Activated T-cell treated with anti-CD3 and anti-CD28 coated beads for 4 hours (primary cell): ENCODE data around the gene BMP15.

Experiments used
- DNase-seq: peaks from one replicate; pipeline ENCODE4 v3.0.0-alpha.2; 2020

BMP15 gene

DNA sequence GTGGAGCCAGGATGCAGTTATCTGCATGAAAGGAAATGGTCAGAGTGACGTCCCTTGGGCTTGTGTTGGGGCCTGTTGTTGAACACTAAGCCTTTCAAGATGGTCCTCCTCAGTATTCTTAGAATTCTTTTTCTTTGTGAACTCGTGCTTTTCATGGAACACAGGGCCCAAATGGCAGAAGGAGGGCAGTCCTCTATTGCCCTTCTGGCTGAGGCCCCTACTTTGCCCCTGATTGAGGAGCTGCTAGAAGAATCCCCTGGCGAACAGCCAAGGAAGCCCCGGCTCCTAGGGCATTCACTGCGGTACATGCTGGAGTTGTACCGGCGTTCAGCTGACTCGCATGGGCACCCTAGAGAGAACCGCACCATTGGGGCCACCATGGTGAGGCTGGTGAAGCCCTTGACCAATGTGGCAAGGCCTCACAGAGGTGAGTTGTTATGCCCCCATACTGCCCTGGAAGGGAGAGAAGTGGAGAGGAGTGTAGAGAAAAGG lies at the start of gene BMP15:
Gene BMP15, plus strand, starts transcription at position 51 of the 492 bp plus-strand sequence. Its CDS starts 49 bp downstream, at position 100.
- no peak for DNase-seq

DNA sequence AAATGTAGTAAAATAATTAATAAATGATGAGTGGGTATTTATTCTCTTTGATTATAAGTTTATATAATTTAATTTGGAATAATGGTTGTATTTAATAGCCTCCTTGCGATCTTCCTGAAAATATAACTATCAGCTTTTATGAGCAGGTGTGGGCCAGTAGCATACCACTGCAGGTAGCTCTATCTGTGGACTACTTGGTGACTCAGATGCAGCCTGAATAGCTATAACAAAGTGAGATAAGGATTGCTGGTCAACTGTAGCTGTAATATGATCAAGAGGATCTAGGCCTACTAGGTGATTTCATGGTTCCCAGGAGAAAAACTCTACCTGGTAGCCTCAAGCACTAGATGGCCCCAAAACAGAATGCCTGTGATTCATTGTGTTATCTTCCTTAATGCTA lies 47.1 kb upstream of the BMP15 start:
- no peak for DNase-seq

DNA sequence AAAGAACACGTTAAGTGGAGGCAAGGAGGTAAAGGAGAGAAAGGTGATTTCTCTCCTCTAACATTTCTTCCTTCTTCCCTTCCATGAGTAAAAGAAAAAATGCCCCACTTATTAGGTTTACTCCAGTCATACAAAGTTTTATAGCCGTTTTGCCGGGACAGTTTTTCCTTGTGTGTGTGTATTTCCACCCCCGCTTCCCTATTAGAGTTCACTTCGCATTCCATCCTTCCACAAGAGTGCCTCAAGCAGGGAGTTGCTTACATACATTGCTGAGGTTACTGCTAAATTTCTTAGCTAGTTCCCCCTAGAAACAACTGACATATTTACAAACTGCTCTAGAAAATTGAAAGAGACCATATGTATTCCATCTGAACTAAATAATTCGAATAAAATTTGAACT lies 45.2 kb upstream of the BMP15 start:
- DNase-seq = no peak

DNA sequence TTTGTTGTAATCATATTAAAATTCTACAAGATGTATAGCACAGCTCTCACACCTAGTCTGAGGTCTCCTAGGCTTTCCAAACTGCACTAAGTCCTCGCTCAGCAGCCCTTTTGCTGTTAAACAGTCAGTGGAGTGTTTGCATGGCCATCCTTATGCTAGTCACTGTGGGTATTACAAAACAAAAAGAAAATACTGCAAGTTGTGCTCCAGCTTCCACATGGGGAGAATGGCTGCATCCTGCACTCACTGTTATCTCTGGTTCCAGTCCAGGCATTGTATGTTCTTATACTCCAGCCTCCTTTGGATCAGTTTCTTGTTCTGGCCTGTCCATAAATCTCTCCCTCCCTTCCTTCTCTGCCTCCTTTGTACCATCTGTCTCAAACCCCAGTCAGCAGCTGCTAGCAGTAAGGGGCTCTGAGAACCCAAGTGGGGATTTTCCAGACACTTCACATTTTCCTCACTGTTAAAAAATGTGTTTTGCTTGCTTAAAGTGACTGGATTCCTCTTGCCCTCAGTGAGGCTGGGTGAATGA lies 38.5 kb upstream of the BMP15 start:
- no peak for DNase-seq

DNA sequence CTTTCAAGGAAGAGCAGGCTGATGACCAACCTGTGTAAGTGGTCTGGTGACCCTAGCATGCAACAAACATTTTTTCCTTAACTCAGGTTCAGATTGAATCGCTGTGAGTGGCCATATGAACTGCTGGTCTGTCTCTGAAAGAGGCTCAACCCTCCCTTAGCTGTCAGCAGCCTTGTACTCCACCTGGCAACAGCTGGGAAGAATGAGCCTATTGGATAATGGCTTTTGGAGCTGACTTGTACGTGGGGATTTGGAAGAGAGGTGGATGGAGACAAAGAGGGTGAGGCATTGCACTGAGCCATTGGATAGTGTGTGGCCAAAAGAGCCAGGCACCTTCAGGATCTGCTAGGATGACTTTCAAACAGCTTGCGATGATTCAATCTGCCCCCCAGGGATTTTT lies 35.7 kb upstream of the BMP15 start:
- DNase-seq = no peak

DNA sequence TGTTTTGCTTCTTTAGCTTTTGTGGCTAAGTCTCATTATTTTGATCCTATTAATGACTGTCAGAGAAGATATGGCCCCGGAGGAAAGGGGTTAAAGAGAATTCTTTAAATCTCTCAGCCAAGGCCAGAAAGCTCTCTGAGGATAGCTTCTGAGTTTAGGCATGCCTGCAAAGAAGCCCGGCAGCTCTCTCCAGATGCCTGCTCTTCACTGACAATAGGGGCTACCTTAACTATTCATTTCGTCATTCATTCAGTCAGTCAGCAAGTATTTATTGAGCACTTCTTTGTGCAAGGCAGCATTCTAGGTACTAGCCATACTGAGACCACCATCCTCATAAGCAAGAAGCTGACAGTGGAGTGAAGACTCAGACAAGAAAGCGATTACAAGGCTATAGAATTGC lies 34.0 kb upstream of the BMP15 start:
- no peak for DNase-seq

DNA sequence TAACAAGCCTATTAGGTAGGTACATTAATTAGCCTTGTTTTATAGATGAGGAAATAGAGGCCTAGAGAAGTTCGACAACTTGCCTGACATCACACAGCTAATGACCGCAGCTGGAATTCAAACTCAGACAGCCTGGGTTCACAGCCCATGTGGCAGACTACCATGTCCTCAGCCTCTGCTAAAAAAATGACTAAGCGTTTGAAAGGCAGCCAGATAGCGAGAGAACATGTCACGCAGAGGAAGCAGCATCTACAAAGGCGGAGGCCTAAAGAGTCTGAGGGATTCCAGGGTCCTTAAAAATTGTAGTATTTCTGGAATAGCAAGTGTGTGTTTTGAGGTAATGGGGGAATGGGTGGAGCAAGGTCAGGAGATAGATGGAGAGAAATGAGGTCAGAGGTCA lies 33.2 kb upstream of the BMP15 start:
- no peak for DNase-seq

DNA sequence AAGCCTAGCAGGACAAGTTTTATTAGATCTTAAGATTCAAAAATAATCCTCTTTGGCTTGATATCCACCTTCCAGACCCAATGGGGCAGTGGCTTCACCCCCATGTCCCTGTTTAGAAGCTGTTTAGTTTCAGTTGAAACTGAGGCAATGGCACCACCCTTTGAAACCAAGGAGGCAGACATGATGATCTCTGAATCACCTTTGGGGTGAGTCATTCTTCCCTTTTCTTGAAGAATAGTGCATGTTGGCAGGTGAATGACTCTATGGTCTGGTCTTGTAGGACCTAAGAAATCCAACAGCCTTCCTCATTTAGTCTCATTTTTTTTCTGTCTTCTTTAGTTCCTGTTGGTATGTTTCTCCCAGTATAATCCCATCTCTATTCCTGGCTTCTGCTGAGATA lies 29.5 kb upstream of the BMP15 start:
- DNase-seq = no peak

DNA sequence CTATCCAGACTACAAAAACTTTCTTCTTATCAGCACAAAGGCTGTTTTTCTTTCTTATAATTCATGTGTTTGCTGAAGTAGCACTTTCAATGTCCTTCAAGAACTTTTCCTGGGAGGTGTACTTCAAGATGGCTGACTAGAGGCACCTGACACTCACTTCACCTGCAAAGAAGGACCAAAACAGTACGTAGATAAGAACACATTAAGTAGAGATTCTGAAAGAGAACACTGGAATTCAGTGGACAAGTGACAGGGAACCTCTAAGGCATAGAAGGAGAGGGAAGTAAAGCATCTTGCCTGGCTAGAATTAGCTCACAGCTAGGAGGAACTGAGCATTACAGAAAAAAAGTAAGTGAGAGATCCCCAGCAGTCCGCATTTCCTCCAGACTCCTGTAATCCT lies 21.7 kb upstream of the BMP15 start:
- DNase-seq = no peak

DNA sequence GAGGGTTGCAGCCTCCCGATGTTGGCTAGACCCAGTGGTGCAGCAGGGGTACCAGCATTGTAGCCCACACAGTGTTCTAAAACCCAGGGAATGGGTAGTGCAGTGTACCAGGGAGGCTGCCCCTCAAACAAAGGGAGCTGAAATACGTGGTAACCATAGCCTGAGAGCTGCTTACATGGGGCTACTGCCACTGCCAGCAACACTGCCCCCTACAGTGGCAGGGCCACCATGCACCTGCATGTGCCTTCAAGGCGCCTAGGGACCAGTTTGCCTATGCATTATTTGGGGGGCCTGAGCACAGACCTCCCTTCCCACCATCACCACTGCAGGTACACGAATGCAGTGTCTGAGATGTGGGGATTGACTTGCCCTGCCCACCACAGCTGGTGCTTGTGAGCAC lies 21.0 kb upstream of the BMP15 start:
- no peak for DNase-seq

DNA sequence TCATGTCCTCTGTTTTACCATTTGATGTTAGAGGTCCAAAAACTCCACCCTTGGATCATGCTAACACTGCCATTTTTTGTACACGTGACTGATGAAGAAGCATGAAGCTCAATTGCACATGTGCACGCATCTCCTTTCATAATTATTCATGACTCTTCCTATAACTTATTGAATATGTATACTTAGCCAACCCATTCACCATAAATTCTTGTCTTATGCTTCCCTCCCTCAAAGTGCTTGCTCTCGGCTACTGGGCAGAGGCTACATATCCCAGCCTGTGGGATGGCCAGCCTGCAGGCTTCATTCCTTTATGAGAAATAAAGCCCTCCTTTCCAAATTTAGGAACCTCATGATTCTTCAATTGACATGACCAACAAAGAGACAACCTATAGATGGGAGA lies 17.5 kb upstream of the BMP15 start:
- DNase-seq = no peak

DNA sequence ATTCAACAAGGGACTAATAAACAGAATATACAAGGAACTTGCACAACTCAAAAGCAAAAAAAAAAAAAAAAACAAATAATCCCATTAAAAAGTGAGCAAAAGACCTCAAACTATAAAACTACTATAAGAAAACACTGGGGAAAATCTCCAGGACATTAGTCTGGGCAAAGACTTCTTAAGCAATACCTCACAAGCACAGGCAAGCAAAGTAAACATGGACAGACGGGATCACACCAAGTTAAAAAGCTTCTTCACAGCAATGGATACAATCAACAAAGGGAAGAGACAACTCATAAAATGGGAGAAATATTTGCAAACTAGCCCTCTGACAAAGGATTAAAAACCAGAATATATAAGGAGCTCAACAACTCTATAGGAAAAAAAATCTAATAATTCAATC lies 17.1 kb upstream of the BMP15 start:
- no peak for DNase-seq

DNA sequence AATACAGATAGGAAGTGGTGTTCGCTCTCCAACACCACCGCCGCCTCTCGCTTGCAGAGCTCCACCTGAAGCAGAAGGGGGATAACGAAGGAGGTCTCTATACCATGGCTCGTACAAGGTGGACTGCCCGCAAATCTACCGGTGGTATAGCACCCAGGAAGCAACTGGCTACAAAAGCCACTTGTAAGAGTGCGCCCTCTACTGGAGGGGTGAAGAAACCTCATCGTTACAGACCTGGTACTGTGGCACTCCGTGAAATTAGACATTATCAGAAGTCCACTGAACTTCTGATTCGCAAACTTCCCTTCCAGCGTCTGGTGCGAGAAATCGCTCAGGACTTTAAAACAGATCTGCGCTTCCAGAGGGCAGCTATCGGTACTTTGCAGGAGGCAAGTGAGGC lies 5.2 kb upstream of the BMP15 start:
- no peak for DNase-seq

DNA sequence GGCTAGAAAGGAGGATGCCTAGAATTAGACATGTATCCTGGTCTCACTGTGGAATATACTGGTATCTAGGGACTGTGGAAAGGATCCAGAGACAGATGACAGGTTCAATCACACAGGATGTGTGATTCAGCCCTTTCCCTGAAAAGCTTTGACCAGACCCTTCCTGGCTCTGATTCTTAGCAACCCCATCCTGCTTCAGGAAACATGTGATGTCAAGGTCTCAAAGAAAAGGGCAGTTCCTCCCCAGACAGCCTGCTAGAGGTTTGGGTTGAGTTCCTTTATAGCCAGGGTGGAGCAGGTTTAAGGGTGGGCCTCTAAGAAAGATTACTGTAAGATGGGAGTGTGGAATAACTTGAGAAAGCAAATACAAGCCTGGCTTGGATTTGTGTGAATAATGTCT lies 3.0 kb downstream of the BMP15 start:
- DNase-seq = no peak

DNA sequence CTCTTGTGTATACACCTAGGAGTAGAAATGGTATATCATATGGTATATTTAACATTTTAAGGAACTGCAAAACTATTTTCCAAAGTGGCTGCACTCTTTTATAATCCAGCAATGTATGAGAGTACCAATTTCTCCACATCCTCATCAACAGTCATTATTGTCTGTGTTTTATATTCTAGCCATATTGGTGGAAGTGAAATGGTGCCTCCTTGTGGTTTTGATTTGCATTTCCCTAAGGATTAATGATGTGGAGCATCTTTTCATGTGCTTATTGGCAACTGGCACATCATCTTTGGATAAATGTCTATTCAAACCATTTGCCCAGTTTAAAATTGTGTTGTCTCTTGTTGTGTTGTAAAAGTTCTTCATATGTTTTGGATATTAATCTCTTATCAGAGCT lies 9.6 kb downstream of the BMP15 start:
- no peak for DNase-seq

DNA sequence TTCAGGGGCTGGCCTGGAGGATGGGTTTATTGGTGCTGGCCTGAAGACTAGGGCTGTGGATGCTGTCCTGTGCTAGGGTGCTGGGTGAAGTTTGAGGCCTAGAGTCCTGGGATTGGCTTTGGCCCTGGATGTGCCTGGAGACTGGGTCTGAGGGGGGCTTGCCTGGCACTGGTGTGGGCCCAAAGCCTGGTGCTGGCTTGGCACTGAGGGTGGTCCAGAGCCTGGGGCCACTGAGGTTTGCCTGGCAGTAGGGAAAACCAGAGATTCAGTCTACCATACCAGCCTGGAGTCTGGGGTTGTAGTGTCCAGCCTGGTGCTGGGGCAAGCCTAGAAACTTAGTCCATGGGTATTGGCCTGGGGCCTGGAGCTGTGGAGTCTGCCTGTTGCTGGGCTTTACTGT lies 16.6 kb downstream of the BMP15 start:
- DNase-seq = no peak

DNA sequence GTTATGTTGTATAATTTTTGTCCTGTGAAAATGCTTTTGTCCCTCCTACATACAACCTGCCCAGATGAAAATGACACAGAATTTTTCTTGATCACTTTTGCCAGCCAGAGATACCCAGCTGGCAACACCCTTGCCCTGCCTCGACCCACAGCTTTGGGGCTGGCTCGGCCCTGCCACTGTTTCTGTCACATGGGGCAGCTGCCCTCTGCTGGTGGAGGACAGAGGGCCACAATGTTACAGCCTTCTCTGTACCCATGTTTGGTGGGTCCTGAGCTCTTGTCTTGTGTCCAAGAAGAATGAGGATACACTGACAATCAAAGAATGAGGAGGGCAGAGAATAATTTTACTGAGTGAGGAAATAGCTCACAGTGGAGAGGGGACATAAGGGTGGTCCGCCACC lies 31.1 kb downstream of the BMP15 start:
- no peak for DNase-seq

DNA sequence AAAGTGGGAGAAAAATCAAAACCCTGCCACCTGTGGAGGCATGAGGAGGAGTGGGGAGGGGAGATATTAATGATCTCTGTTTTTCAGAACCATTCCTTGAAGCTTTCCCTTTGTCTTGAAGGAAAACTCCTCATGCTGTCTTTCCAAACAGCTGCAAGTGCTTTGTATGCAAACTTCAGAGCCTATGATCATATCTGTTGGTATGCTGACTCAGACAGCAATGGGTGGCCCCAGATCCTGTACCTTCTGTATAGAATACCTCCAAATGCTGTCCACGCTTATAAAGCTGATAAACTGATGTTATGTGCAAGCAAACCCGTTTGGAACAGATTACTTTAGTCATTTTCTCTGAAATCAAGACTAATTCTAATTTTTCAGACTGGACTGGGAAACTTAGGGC lies 31.9 kb downstream of the BMP15 start:
- DNase-seq = no peak

DNA sequence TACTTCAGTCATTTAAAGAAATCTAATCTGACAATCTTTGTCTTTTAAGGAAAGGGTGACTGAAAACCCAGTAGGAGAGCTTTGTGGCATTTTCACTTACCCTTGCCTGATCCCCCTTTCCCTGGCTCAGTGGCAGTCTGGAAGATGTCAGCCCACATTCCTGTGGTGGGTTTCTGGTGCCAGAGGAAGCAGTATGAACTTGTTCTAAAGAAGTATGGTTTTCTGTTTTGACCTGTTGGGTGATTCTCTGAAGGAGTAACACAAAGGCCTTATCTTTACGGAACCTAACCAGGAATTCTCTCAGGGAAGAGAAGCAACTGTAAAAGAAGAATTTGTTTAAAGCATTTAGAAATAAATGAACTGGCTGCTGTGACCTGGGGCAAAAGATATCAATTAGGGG lies 41.9 kb downstream of the BMP15 start:
- no peak for DNase-seq

DNA sequence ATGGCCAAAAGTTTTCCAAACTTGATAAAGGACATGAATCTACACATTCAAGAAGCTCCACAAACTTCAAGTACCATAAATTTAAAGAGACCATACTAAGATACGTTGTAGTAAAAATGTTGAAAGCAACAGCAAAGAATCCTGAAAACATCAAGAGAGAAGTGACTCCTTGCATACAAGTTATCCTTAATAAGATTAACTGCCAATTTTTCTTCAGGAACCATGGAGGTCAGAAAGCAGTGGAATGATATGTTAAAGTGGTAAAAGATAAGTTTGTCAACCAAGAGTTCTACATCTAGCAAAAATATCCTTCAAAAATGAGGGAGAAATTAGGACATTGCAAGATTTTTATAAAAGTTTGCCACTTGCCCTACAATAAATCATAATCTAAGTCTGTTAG lies 43.3 kb downstream of the BMP15 start:
- DNase-seq = no peak

DNA sequence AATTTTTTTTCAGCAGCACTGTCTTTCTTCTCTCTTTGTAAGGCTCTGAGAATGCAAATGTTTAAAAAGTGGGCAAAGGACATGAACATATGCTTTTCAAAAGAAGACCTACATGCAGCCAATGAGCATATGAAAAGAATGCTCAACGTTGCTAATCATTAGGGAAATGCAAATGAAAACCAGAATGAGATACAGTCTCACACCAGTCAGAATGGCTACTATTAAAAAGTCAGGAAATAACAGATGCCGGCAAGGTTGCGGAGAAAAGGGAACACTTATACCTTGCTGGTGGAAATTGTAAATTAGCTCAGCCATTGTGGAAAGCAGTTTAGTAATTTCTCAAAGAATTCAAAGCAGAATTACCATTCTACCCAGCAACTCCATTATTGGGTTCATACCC lies 51.6 kb downstream of the BMP15 start:
- no peak for DNase-seq

DNA sequence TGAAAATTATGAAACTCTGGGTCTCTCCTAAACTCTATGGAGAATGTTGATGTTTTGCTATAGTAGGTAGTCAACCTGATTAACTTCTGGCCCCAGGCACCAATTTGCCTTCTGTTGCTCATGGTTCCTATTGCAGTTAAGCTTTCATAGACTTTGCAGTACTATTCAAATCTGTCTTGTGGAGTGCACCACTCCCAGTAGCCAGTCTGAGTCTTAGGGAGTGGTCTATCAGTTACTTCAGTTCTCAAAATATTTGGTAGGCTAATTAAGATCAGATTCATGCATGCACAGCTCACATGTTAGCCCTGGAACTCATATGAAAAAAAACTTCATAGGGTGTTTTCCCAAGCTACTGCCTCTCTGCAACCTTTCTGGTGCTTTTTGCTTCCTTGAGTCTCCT lies 53.3 kb downstream of the BMP15 start:
- no peak for DNase-seq
